Peyer's patch (tissue), 4 donors: ENCODE measurements around the gene BMPER.

ENCODE experiments used
- CTCF ChIP-seq, 6 experiments: fragments of 450-650 bp in 4 of 6; fragments of 200-600 bp in 2 of 6; sonication (generic) in 1 of 6; IDR thresholded peaks; one replicate each; pipeline ENCODE4 v1.5.1; 2017 to 2019; ENCODE audit warnings: antibody characterized with exemption in 6 of 6, mild to moderate bottlenecking in 3 of 6, moderate library complexity in 1 of 6
- POLR2A ChIP-seq, 2 donors: fragments of 450-650 bp; IDR thresholded peaks; one replicate each; pipeline ENCODE4 v1.5.1; 2017; ENCODE audit warnings: antibody characterized with exemption in 2 of 2, mild to moderate bottlenecking in 2 of 2, moderate library complexity in 2 of 2

GRCh38 chr7:34013421-34013820 lies 108.1 kb downstream of the BMPER start:
- TF ChIP-seq CTCF (IDR thresholded peaks at IDR 0.05) (no peak), POLR2A (IDR thresholded peaks at IDR 0.05) (no peak)
